H1 (cell line): ENCODE results near the gene PKD2.

Experiments used
- BACH1 ChIP-seq: IDR thresholded peaks from 2 replicates; pipeline ENCODE4 v1.6.1; 2012; ENCODE audit warnings: low read length, improper control_type of control experiment
- BRCA1 ChIP-seq: IDR thresholded peaks from 2 replicates; pipeline ENCODE4 v1.6.1; 2012; ENCODE audit warnings: low read depth, low read length, improper control_type of control experiment
- GABPA ChIP-seq: IDR thresholded peaks from 2 replicates; pipeline ENCODE4 v1.6.1; 2011; ENCODE audit warnings: mild to moderate bottlenecking, low read length, moderate library complexity, borderline replicate concordance; ENCODE audit not compliant: insufficient read depth
- JUND ChIP-seq: IDR thresholded peaks from 2 replicates; pipeline ENCODE4 v1.6.1; 2011; ENCODE audit warnings: mild to moderate bottlenecking, improper control_type of control experiment, low read length
- POLR2A ChIP-seq, 2 experiments: IDR thresholded peaks; 1 replicate in 1 of 2; 2 replicates in 1 of 2; pipeline ENCODE4 v1.6.1; 2011; ENCODE audit warnings: low read depth in 2 of 2, low read length in 2 of 2, mild to moderate bottlenecking in 2 of 2; ENCODE audit errors: control extremely low read depth in 1 of 2
- POLR2AphosphoS5 ChIP-seq: IDR thresholded peaks from 2 replicates; pipeline ENCODE4 v1.6.1; 2011; ENCODE audit warnings: low read depth, low read length
- RBBP5 ChIP-seq: IDR thresholded peaks from 2 replicates; pipeline ENCODE4 v1.7.1; 2012; ENCODE audit warnings: low read depth, mild to moderate bottlenecking, inconsistent platforms, low read length, moderate library complexity, borderline replicate concordance
- RFX5 ChIP-seq: IDR thresholded peaks from 2 replicates; pipeline ENCODE4 v1.6.1; 2011; ENCODE audit warnings: low read depth, low read length, improper control_type of control experiment, borderline replicate concordance
- TAF1 ChIP-seq: IDR thresholded peaks from 2 replicates; pipeline ENCODE4 v1.6.1; 2011; ENCODE audit warnings: mild to moderate bottlenecking, low read depth, low read length
- TF ChIP-seq, protein P1 (sequence below), 3 experiments: IDR thresholded peaks; 1 replicate in 2 of 3; 2 replicates in 1 of 3; pipeline versions ENCODE4 v1.5.1 to v1.6.1; 2011; ENCODE audit warnings: low read length in 3 of 3, mild to moderate bottlenecking in 3 of 3, inconsistent platforms in 2 of 3, low read depth in 1 of 3, moderate library complexity in 1 of 3; ENCODE audit not compliant: insufficient read depth in 1 of 3; ENCODE audit errors: control extremely low read depth in 1 of 3

DNA sequence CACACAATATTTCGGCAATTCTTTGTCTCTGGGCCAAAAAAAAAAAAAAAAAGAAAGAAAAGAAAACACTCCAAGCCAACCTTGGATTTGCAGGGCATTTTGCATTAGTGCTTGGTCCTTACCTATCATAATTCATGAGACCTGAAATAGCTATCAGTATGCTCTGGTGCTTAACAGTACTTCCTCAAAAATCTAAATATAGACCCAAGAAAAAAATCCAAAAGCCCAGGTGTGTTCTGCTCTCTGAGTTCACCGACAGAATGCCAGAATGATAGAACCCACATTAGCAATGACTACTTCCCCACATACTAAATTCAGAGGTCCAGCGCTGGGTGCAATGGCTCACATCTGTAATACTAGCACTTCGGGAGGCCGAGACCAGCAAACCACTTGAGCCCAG lies 108.2 kb downstream of the PKD2 start:
- no peak for TF ChIP-seq POLR2AphosphoS5
- TF ChIP-seq RFX5, result no peak
- TF ChIP-seq, protein P1, sequence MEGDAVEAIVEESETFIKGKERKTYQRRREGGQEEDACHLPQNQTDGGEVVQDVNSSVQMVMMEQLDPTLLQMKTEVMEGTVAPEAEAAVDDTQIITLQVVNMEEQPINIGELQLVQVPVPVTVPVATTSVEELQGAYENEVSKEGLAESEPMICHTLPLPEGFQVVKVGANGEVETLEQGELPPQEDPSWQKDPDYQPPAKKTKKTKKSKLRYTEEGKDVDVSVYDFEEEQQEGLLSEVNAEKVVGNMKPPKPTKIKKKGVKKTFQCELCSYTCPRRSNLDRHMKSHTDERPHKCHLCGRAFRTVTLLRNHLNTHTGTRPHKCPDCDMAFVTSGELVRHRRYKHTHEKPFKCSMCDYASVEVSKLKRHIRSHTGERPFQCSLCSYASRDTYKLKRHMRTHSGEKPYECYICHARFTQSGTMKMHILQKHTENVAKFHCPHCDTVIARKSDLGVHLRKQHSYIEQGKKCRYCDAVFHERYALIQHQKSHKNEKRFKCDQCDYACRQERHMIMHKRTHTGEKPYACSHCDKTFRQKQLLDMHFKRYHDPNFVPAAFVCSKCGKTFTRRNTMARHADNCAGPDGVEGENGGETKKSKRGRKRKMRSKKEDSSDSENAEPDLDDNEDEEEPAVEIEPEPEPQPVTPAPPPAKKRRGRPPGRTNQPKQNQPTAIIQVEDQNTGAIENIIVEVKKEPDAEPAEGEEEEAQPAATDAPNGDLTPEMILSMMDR (IDR thresholded peaks at IDR 0.05; ENCODE audit: control extremely low read depth in 1 of 3, insufficient read depth in 1 of 3, low read depth in 1 of 3, low read length in 3 of 3), result no peak
- no peak for TF ChIP-seq JUND
- no peak for TF ChIP-seq GABPA
- no peak for TF ChIP-seq POLR2A (IDR thresholded peaks at IDR 0.05; ENCODE audit: control extremely low read depth in 1 of 2, low read depth in 2 of 2, low read length in 2 of 2)
- TF ChIP-seq TAF1, result no peak
- no peak for TF ChIP-seq RBBP5
- no peak for TF ChIP-seq BACH1
- TF ChIP-seq BRCA1, result no peak
